SU-DHL-6 (cell line): Measurements from ENCODE around the gene BTBD16.

ENCODE experiments used
- H2AFZ ChIP-seq: fragments of 200-600 bp; sonication (generic); 2 replicates; pipeline ENCODE4 v1.6.1; 2014; ENCODE audit warnings: low read depth, mild to moderate bottlenecking, moderate library complexity, mixed read lengths, antibody characterized with exemption, low read length; ENCODE audit not compliant: severe bottlenecking
- H3F3A ChIP-seq: fragments of 200-600 bp; shearing (Covaris generic); 2 replicates; pipeline ENCODE4 v1.6.0; 2016; ENCODE audit warnings: antibody characterized with exemption, mild to moderate bottlenecking; ENCODE audit not compliant: insufficient read depth
- H3K27ac ChIP-seq: fragments of 200-600 bp; sonication (generic); 2 replicates; pipeline ENCODE4 v1.5.1; 2016; ENCODE audit warnings: low read depth, mild to moderate bottlenecking, low read length, moderate library complexity, mixed read lengths
- H3K27me3 ChIP-seq: fragments of 200-600 bp; sonication (generic), shearing (Covaris generic); 2 replicates; pipeline ENCODE4 v1.6.0; 2014; ENCODE audit warnings: mild to moderate bottlenecking, low read length
- H3K36me3 ChIP-seq: fragments of 200-600 bp; sonication (generic); 2 replicates; pipeline ENCODE4 v1.6.1; 2014; ENCODE audit warnings: mild to moderate bottlenecking, low read length, mixed read lengths
- H3K4me2 ChIP-seq: fragments of 300-600, 200-600 bp; shearing (Covaris generic), sonication (generic); 2 replicates; pipeline ENCODE4 v1.6.0; 2014; ENCODE audit warnings: low read length, low read depth, mild to moderate bottlenecking; ENCODE audit not compliant: poor library complexity, severe bottlenecking
- H3K4me3 ChIP-seq: fragments of 200-600 bp; sonication (generic); 2 replicates; pipeline ENCODE4 v1.5.1; 2014; ENCODE audit warnings: antibody characterized with exemption, low read length, mild to moderate bottlenecking, mixed read lengths; ENCODE audit not compliant: insufficient read depth, poor library complexity, severe bottlenecking
- H3K79me2 ChIP-seq: fragments of 200-600 bp; sonication (generic); 2 replicates; pipeline ENCODE4 v1.6.1; 2014; ENCODE audit warnings: mild to moderate bottlenecking, low read length, moderate library complexity; ENCODE audit not compliant: insufficient read depth
- H3K9ac ChIP-seq: fragments of 200-600 bp; sonication (generic); 2 replicates; pipeline ENCODE4 v1.7.0; 2014; ENCODE audit warnings: mild to moderate bottlenecking, low read length
- H3K9me2 ChIP-seq: fragments of 200-600 bp; sonication (generic); replicated peaks from 2 replicates; pipeline ENCODE4 v1.6.1; 2014; ENCODE audit warnings: low read length; ENCODE audit not compliant: insufficient read depth
- H3K9me3 ChIP-seq: fragments of 200-600 bp; sonication (generic); 2 replicates; pipeline ENCODE4 v1.6.1; 2014; ENCODE audit warnings: low read length, mixed read lengths; ENCODE audit not compliant: insufficient read depth
- H4K20me1 ChIP-seq: fragments of 200-600 bp; sonication (generic); 2 replicates; pipeline ENCODE4 v1.6.1; 2014; ENCODE audit warnings: low read depth, mild to moderate bottlenecking, antibody characterized with exemption, low read length, moderate library complexity, mixed read lengths
- EZH2phosphoT487 ChIP-seq: fragments of 200-600 bp; sonication (generic), shearing (Covaris generic); conservative IDR thresholded peaks from 2 replicates; pipeline ENCODE4 v1.6.1; 2018; ENCODE audit warnings: mild to moderate bottlenecking, antibody characterized with exemption, low read length, moderate library complexity, mixed read lengths
- TF ChIP-seq, protein P1 (sequence below): fragments of 200-600 bp; sonication (generic); IDR thresholded peaks from one replicate; pipeline ENCODE4 v1.5.1; 2017; ENCODE audit warnings: antibody characterized with exemption, mild to moderate bottlenecking, low read length, moderate library complexity; ENCODE audit not compliant: insufficient read depth, poor library complexity, severe bottlenecking

The BTBD16 gene

DNA sequence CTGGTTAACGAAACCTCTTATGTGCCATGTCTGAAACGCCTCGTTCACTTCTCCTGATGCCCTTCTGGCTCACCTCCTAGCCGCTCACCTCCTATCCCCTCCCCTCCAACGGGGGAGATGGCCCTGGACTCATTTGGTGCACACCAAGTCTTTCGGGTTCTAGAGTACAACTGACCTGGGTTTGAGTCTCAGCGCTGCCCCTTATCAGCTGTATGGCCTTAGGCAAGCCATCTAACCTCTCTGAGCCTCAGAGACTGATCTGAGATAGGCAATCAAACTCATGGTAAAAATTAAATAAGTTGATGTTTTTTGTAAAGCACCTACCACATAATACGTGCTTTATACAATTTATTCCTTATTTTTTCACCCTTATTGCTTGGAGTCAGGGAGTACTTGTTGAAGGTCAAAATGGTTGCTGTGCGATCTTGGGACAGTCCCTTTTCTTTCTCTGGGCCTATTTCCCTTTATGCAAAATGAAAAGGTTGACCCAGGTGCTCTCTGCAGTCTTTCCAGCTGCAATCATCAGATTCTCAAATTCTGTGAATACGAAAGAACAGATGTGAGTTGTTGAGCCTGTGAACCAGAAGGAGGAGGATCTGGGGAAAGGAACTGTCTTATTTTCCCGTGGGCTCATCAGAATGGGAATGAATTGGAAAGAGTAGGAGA lies 72.2 kb downstream of the BTBD16 start:
- no peak overlapping the region for H2AFZ ChIP-seq
- no peak for TF ChIP-seq EZH2phosphoT487

DNA sequence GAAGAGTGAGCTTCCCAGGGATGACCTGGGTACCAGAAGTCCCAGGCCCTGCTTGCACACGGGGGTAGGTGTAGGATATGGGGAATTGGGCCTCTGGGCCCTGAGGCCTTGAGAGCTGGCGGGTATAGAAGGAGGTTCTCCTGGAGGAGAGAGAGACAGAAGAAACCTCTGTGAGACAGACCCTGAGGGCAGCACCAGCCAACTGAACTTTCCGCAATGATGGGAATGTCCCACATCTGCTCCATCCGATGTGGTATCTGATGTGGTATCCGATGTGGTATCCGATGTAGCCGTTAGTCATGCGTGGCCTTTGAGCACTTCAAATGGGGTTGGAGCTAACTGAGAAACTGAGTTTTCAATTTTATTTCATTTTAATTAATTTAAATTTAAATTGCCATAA lies 72.8 kb downstream of the BTBD16 start:
- Histone ChIP-seq H3K9me3 (no peaks in the 10 kb centered on the region), H3K9ac (no peak overlapping the region), H3K9me2 (no peaks in the 10 kb centered on the region), H3F3A (no peaks in the 10 kb centered on the region), H2AFZ (no peak overlapping the region), H3K27ac (no peak overlapping the region), H3K27me3 (no peaks in the 10 kb centered on the region), H3K4me2 (no peak overlapping the region), H3K4me3 (no peak overlapping the region), H3K79me2 (no peaks in the 10 kb centered on the region), H3K36me3 (no peaks in the 10 kb centered on the region), H4K20me1 (no peaks in the 10 kb centered on the region)
- TF ChIP-seq, protein P1, sequence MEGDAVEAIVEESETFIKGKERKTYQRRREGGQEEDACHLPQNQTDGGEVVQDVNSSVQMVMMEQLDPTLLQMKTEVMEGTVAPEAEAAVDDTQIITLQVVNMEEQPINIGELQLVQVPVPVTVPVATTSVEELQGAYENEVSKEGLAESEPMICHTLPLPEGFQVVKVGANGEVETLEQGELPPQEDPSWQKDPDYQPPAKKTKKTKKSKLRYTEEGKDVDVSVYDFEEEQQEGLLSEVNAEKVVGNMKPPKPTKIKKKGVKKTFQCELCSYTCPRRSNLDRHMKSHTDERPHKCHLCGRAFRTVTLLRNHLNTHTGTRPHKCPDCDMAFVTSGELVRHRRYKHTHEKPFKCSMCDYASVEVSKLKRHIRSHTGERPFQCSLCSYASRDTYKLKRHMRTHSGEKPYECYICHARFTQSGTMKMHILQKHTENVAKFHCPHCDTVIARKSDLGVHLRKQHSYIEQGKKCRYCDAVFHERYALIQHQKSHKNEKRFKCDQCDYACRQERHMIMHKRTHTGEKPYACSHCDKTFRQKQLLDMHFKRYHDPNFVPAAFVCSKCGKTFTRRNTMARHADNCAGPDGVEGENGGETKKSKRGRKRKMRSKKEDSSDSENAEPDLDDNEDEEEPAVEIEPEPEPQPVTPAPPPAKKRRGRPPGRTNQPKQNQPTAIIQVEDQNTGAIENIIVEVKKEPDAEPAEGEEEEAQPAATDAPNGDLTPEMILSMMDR = no peak
- no peak for TF ChIP-seq EZH2phosphoT487

More for the DNA sequence above, 72.2 kb downstream of the BTBD16 start:
- no peak overlapping the region for H3K4me2 ChIP-seq
- H3K9me2 ChIP-seq = no peaks in the 10 kb centered on the region
- H4K20me1 ChIP-seq = no peaks in the 10 kb centered on the region
- H3K79me2 ChIP-seq = no peaks in the 10 kb centered on the region
- H3F3A ChIP-seq = no peaks in the 10 kb centered on the region
- no peaks in the 10 kb centered on the region for H3K27me3 ChIP-seq
- no peaks in the 10 kb centered on the region for H3K9me3 ChIP-seq
- H3K4me3 ChIP-seq = no peak overlapping the region
- no peaks in the 10 kb centered on the region for H3K36me3 ChIP-seq
- H3K9ac ChIP-seq = no peak overlapping the region
- no peak overlapping the region for H3K27ac ChIP-seq

DNA sequence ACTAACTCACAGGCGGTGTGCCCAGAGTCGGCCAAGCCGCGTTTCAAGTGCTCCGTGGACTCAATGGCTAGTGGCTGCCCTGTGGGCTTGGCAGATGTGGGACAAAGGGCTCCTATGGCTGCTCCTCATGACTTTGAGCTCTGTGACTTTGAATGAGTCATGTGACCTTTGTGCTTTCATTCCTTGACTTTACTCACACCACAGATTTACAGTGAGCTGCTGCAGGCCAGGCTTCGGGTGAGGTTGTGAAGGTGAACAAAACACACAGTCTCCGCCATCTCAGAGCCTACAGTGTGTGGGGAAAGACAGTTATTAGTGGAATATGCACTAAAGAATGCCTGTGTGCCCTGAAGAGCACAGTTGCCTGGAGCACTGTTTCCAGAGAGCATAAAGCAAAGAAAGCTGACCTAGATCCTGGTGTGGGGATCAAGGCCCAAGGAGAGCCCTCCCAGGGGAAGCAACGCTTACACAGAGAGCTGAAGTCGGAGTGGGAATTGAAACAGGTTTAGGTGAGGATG lies 73.7 kb downstream of the BTBD16 start:
- Histone ChIP-seq H3K27ac (no peak overlapping the region), H3K9me3 (no peaks in the 10 kb centered on the region), H2AFZ (no peak overlapping the region), H3F3A (no peaks in the 10 kb centered on the region), H3K27me3 (no peaks in the 10 kb centered on the region), H3K79me2 (no peaks in the 10 kb centered on the region), H3K4me3 (no peak overlapping the region), H3K4me2 (no peak overlapping the region), H3K36me3 (no peaks in the 10 kb centered on the region), H3K9me2 (no peaks in the 10 kb centered on the region), H4K20me1 (no peaks in the 10 kb centered on the region), H3K9ac (no peak overlapping the region)
- TF ChIP-seq EZH2phosphoT487 = no peak
- TF ChIP-seq, protein P1 = no peak

DNA sequence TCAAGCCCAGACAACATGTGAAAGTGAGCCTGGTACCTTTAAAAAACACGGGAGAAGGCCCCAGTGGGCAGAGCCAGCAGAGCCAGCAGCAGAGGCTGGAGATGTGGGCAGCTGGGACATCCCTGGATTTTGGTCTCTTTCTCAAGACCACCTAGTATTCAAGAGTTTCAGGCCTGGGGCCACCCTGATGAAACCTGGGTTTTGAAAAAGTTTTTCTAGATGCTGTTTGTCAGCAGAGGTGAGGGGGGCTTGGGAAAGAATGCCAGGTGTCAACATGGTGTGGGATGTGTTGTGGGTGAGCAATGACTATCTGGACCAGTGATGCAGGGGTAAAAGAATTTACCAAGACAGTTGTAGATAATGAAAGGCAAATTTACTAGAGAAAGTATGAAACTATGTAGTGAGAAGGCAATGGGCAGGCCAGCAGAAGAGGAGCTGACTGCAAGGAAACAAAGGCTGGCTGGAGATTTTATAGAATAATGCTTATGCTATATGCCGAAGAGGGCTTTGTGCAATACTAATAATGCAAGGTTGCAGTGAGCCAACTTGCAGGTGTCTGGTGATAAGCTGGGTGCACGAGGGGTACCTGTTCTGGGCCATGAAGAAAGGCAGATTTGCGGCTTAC lies 75.3 kb downstream of the BTBD16 start:
- Histone ChIP-seq H3F3A (no peaks in the 10 kb centered on the region), H3K4me3 (no peak overlapping the region), H4K20me1 (no peaks in the 10 kb centered on the region), H3K4me2 (no peak overlapping the region), H2AFZ (no peak overlapping the region), H3K27ac (no peak overlapping the region), H3K27me3 (no peaks in the 10 kb centered on the region), H3K9me3 (no peaks in the 10 kb centered on the region), H3K9me2 (no peaks in the 10 kb centered on the region), H3K36me3 (no peaks in the 10 kb centered on the region), H3K9ac (no peak overlapping the region), H3K79me2 (no peaks in the 10 kb centered on the region)
- TF ChIP-seq EZH2phosphoT487 = no peak
- TF ChIP-seq, protein P1 = no peak
